HG03457 (cell line): ENCODE data around the gene AGBL4.

ENCODE experiments used
- ATAC-seq: cut with Tn5 transposase; IDR thresholded peaks from one replicate; pipeline ENCODE4 v1.9.1; 2021; ENCODE audit warnings: moderate number of reproducible peaks; ENCODE audit not compliant: unreplicated experiment

Gene AGBL4

DNA sequence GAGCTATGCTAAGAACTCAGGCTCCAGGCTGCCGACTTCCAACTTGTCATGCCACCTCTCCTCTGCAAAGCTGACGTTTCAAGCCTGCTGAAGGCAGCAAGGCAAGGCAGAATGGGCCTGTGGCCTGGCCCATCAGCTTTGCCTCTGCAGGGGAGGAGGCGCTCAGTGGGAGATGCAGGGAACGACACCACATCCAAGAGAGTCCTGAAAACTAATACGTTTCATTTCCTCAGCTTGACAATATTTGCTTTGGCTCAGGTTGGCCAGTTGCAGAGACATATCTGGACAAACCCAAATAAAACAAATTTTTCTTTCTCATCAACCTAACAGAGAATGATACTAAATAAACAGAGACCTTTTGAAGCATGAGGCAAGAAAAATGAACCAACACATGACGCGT is 1282.4 kb downstream of the AGBL4 start:
- ATAC-seq, result no peak

DNA sequence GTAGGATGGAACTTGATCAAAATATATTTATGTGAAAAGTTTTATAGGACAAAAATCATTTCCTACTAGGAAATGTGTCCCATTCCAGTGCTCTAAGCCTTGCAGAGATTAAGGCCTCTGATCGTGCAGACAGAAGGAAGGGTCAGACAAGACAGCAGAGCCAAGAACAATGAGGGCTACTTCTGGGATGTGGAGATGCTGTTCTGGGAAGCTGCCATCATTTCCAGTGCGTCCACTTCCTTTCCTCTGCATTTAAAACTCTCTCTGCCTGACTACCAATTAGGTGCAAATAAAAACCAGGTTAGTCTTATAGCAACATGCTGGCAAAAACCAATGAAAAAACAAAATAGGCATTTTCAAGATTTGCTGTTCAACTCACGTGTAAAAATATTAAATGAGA is 1283.1 kb downstream of the AGBL4 start:
- no peak for ATAC-seq

DNA sequence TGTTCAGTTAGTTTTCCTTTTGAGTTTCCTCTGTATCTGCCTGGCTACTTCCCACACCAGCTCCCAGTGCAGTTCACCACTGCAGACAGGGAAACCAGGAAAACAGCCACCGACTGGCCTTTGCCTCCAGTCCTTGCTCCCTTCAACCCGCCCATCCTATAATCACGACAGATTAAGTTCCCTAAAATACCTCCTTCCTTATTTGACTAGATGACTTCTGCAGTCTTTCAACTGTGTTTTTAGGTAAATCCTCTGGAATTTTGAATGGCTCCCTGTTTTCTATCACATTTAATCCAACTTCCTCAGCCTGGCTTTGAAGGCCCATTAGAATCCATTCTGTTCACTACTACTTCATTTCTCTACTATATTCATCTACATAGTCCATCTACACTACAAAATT is 1284.7 kb downstream of the AGBL4 start:
- ATAC-seq, result no peak

DNA sequence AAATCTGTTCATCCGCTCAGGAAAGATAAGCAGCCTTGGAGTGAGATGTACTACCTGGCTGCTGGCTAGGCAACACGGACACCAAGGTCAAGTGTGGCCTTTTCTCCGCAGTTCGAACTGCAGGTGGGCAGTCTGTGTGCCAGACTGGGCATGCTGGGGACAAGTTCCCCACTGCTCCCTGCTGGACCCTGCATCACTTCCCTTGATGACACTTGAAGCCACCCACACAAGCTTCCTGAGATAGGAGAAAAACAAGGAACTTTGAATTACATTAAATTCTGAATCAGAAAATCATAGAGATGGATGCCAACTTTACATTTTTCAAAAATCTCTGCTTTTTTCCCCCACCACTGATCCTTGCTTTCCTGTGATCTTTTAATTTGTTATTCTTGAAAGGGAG is 1285.4 kb downstream of the AGBL4 start:
- ATAC-seq, result no peak

DNA sequence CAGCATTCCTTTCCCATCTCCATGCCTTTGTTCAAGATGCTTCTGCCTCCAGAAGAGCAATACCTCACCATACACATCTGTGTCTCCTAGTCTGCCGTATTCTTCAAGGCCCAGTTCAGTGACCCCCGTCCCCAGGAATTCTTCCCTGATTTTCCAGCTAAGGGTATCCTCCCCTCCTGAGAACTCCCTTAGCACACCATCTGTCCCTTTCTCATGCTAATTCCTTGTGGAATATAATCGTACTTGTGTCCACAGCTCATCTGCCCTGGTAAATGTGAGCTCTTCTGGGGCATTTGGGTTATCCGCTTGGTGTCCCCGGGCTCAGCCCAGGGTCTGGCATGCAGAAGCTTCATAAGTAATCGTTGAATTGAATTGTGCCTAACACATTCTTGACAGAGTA is 1288.0 kb downstream of the AGBL4 start:
- no peak for ATAC-seq

DNA sequence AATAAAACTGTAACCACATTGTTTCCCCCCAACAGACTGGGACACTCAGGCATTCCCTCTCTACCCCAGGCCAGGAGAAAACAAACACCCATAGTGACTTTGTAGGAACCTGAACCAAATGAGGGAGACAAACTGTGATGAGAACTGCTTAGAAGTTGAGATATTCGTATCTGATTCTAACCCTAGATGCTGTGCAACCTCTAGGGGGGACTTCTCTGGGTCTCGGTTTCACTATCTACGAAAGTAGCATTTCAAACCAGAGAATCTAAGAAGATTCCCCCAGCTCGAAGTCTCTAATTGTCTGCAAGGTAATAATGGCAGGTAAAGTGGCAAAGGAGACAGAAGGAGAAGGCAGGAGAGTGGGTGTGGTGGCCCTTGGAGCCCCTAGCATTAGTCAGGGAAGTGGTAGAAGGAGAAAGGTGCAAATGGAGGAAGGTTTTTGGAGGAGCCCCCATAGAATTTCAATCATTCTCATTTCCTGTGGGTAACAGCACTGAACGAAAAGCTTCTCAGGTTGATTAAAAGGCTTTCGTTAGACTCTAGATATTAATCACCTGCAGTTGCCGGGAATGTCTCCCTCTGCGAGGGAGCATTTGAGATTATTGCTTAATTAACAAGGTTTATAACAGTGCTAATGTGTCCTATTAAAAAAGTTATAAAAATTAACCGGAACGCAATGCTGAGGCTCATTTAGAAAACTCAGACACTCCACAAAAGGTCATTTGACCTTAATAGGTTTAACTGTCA is 1293.4 kb downstream of the AGBL4 start:
- ATAC-seq, result no peak

DNA sequence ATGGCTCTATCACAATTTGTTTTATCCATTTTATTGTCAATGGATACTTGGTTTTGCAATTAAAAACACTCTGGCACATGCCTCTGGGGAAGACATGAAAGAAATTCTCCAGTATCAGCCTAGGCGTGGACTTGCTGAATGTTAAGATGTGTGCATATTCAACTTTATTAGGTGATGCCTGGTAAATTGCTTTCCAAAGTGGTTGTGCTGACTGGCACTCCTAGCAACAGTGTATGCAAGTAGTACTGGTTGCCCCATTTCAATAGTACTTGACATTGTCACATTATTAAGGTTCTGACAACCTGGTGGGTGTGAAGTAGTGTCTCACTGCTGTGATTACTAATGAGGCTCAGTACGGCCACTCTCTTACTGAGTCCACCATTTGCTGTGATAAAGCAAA is 1295.2 kb downstream of the AGBL4 start:
- ATAC-seq, result no peak

DNA sequence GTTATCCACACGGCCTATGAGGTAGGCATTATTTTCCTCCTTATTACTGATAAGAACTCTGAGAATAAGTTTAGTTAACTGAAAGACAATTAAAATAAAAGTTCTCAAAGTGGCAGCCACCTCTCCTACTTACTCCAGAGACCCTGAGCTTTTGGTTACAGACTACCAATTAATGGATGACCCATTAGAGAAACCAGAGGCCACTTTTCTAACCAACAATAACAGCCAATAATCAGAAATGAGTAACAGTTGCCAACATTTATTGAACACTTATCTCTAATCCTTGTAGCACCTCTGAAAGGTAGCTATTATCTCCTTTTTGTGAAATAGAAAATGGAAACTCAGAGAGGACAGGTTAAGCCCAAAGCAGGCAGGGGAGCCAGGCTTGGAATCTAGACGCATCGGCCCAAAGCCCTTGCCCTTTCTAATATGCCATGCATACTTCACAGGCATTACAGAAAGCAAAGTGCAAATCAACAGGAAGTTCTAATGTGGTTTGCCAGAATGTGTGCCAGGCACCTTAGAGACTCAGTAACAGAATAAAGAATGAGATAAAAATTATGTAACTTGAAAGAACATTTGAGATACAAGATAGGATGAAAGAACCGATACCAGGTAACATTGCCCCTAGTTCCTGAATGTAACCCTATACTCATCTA is 1297.1 kb downstream of the AGBL4 start:
- ATAC-seq, result no peak

DNA sequence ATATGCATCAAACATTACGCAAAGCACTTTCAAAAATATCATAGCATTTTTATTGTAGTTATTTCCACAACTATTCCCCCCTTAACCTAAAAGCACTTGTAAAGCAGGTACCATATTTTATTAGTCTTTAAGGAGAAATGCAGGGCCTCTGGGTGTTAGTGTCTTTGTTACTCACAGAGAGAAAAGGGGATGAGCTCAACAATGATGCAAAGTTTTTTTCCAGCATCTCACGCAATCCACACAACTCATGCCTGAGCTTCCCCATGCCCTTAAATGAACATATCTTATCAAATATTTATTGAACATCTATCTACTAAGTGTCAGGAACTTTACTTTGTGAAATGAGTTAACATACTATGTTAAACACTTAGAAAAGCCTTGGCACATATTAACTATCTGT is 1297.6 kb downstream of the AGBL4 start:
- ATAC-seq, result no peak

DNA sequence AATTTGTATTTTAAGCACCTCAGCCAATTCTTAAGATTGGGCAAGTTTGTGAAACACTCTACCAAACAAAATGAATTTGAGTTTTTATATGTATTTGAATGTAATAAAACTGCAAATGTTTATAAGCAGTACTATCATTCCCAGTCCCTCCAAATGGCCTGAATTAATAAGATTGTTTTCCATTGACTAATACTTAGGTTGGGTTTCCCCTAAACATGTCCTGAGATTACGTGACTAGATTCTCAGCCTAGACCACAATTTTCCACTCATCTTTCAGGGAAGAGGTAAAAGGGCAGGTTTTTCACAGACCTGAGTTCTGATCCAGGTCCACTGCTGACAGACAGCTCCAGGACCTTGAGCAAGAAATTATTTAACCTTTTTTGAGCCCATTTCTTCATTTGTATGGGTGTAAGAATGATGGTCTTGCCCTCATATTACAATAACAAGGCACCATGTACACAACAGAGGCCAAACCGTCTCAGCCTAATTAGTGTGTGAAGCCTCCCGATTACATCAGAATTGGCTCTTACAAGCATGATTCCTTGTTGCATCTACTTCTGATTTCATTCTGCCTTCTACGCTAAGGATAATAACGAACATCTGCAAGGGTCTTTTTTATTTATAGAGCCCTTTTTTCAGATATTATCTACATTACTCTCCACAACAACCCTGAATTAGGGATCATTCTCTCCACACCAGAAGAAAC is 1298.3 kb downstream of the AGBL4 start:
- ATAC-seq, result no peak

DNA sequence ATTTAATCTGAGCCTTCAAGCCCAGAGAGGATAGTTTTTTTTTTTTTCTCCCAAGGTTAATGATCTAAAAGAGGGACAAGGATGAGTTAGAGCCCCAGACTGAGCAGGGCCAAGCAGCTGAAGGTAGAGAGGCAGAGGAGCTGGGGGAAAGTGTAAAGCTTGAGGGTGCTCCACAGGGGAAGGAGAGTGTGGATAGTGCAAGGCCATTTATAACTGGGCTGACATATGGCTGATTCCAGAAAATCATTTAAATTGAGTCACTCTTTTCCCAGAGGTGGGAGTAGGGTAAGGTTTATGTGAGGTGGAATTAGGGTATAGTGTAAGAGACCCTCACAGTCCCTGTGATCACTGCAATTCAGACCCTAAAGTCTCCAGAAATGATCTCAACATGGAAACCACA is 1302.8 kb downstream of the AGBL4 start:
- ATAC-seq, result no peak

DNA sequence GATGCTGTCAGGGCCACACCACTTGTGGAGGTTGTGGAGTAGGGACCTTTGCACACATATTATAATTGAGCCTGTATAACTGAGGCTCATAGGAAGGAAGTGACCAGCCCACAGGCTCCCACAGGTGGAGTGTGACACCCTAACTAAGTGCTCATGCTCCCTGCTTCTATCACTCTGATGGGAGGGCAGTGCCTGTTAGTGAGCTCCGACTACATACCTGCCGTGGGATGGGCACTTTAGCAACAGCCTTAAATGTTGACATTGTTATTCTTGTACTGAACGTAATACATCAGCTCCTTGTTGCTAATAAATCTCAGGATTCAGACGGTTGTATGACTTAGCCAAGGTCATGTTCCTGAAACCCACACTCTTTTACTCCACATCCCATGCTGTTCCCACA is 1305.0 kb downstream of the AGBL4 start:
- no peak for ATAC-seq

DNA sequence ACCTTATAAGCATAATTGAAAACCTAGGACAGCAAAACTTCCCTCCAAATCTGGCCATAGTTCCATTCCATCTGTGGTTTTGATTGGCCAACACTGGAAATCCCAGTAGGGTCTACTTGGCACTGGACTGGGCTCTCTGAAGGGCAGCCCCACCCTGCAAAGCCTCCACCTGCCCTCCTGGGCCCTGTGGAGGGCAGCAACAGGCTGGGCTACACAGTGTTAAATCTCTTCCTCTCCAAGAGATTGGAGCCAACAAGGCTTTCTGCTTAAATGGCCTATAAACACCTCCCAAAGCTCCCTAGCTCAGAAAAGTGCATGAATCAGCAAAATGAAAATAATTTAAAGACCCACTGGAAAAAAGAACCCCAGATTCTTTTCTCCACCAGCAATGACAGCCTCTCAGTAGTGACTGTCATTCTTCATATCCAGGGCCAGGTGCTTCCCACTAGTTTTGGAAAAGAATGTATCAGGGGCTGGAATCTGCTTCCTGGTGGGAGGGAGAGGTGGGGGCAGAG is 1305.6 kb downstream of the AGBL4 start:
- ATAC-seq, result no peak

DNA sequence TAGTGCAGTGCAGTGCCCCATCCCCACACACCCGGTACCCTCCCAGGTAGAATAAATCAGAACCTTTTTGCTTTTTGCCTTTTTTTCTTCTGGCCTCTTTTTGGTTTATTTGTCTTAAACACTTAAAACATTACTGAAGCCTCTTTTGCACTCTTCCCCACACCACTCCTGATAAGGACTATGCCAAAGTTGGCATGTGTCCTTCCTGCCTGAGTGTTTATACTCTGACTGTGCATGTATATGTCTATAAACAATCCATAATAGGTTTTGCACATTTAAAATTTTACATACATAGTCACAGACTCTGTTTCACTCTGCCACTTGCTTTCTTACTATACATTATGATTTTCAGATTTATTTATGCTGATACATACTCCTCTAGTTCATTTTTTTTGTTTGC is 1306.7 kb downstream of the AGBL4 start:
- no peak for ATAC-seq

DNA sequence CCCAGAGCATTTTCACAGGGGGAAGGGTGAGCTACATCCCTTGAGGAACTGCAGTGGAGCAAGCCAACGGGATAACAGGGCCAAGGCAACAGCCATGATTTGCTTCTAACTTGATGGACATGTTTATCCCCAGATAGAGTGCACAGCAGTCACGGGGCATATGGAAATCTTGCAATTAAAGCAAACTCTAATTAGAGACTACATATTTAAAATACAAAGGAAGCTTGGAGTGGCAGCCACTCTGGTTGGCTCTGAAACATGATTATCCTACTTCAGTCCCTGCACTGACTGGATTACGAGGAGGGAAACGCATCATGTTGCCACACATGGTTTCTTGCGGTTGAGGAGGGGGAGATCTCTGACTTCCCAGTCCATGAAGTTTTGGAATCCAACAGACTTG is 1307.8 kb downstream of the AGBL4 start:
- no peak for ATAC-seq

DNA sequence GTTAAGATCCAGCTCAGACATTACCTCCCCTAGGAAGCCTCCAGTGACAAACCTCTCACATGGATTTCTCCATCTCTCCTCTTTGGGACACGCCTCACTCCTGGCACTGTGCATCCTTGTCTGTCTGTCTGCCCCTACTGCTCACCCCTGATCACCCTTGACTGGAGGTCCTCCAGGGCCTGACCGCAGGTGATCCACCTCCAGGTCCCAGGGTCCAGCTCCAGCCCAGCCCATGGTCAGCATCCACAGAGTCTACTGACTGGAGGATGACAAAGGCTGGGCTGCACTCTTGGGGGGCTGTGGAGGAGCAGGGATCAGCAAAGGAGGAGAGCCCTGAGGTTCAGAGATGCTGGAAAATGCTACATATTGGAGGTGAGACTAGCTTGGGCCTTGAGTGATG is 1312.8 kb downstream of the AGBL4 start:
- ATAC-seq, result no peak

DNA sequence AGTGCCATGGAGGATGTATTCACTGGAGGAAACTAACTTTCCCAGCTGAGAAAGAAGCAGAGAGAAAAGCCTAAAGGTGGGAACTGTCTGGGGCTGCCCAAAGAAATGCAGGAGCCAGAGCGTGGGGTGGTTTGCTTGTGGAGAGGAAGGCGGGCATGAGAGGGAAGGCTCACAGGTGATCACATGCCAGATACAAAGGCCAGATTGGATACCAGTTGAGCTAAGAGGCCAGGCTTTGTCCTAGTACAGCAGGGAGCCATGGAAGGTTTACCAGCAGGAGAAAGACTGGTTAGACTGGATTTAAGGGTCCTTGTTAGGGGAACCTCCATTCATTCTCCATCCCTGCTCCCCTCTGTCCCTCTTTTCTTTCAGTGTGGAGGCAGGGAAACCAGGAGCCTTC is 1313.4 kb downstream of the AGBL4 start:
- no peak for ATAC-seq

DNA sequence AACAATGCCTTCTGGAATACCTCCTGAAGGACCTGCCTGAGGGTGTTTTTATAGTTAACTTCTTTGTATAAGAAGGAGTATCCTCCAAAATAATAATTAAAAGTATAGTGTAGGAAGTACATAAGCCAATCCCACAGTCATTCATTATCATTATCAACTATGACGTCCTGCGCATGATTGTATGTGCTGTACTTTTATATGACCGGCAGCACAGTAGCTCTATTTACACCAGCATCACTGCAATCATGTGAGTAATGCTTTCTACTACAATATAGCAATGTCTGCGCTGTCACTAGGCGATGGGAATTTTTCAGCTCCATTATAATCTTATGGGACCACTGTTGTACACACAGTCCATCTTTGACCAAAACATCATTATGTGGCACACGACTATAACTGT is 1319.0 kb downstream of the AGBL4 start:
- no peak for ATAC-seq

DNA sequence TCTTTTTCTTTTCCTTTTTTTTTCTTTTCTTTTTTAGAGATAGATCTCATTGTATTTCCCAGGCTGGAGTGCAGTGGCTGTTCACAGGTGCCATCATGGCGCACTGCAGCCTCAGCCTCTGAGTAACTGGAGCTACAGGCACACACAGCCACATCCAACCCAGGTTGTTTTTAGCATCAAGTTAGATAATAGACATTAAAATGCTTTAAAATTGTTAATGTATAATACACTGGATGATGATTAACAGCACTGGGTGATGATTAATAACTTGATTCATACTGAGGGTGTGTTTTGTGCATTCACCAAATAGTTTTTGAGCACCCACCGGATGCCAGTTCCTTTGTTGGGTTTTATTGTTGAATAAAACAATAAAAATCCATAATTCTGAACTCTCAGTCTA is 1322.3 kb downstream of the AGBL4 start:
- ATAC-seq, result no peak

DNA sequence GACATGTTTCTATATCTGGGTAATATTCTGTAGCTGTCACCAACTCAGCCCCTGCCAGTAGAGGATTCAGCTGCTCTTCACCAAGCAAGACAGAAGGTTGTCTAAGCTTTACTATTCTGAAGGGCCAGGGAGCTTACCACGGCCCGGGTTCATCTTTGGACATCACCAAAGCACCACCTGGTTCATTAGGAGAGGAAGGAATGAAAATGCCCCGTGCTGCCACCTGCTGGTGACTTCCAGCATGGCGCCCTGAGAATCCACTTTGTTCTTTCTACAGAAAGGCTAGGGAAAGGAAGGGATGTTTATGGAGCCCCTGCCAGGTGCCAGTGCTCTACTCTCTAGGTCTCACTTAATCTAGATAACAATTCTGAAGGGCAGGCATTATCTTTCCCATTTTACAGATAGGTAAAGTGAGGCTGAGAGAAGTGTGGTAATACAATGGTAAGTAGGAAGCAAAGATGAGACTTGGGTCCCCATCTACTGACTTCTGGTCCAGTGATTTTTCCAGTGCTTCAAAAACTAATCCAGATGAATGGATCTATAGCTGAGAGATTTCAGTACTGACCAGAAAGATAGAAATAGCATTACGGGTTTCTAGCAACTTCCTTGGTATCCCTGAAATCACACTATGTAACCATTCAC is 1326.6 kb downstream of the AGBL4 start:
- ATAC-seq, result no peak

DNA sequence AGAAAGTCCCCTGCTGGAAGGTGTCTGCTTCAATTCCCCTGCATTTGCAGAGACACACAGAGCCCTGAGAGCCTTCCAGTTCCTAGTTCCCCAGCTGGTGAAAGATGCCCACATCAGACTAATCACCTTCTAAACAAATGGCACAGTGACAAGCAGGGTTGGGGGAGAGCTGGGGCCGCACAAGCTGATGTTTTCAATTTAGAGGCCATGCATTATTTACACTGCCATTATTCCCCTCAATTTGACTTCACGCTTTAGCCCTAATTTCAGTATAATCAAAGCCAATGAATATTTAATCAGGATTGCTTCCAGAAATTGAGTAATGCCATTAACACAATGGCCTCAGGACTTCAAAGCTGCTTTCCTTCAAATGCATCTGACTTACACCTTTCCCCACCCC is 1328.6 kb downstream of the AGBL4 start:
- ATAC-seq, result no peak
